ENCODE measurements around the gene ENGASE. TPM values are rescaled to one million over a fixed set of nuclear protein-coding genes. Genes with fewer than 3 reads are reported as not detected.

The ENGASE gene
- total and polyA plus RNA-seq, 2 of the 8 experiments (the other 6 are each of a cell fraction or from before 2014, with no cell fraction given): 9.3 to 36.1 TPM

DNA sequence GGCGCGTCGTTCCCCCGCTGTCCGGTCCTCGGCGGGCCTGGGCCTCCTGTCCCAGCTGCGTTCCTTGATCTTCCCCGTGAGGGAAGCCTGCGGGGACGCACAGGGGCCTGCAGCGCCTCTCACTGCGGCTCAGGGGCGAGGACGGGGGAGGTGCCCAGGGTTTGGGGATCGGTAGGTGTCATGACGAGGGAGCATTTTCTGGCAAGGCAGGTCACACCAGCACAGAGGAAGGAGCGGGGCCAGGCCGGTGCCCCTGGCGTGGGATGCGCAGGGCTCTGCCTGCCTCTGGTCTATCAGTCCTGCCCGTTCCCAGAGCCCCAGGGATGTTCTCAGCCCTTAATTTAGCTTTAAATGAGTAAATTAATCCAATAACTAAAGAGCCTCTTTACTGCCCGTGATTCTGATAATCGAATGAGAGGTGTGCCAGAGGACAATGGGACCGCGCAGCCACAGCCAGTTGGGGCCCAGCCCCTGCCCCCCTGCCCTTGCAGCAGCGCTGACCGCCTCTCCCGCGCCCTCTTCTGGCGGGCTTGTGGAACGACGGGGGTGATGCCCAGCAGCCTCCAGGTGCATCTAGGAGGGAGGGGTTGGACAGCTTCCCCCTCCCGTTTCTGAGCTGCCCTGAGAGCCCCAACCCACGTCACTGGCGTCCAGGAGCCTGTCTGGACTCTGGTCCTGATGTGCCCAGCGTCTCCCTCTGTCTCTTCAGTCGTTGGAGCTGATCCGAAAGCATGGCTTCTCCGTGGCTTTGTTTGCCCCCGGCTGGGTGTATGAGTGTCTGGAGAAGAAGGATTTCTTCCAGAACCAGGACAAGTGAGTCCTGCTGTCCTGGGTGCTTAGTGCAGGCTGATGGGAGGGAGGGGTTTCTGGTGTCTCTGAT is 7.9 kb downstream of the ENGASE start:
- no peak overlapping the region for H2BK12ac ChIP-seq (ENCODE audit: low read depth, low read length)
- H3K9me3 ChIP-seq (ENCODE audit: insufficient read depth in 2 of 2, low read depth in 1 of 2, low read length in 1 of 2): no peaks in the 10 kb centered on the region
- no peaks in the 10 kb centered on the region for H3K27me3 ChIP-seq (replicated peaks in 1 of 4; ENCODE audit: control insufficient read depth in 3 of 4, extremely low read depth in 1 of 4, insufficient read depth in 3 of 4, low read length in 3 of 4)
- H2BK20ac ChIP-seq (ENCODE audit: low read length): no peak overlapping the region
- WGBS, 2 experiments (ENCODE audit: extremely low coverage in 1 of 2, insufficient coverage in 1 of 2, insufficient read length in 1 of 2, insufficient replicate concordance in 2 of 2, low coverage in 1 of 2, low lambda C conversion rate in 2 of 2, missing lambda C conversion rate in 1 of 2): 64% methylated on average over 38 of the region's 41 CpGs; no CpG with 5 or more reads in 1 of the 2 experiments
- no peak overlapping the region for H3K4me2 ChIP-seq (ENCODE audit: insufficient read depth in 1 of 2, low read depth in 2 of 2, low read length in 2 of 2)
- peaks cover 2 to 11% (median 6%) of the 10 kb centered on the region in 4 experiments; a peak in 5 of 8 replicates for H3K36me3 ChIP-seq (ENCODE audit: control insufficient read depth in 2 of 4, insufficient read depth in 4 of 4, low read length in 3 of 4)
- H3K18ac ChIP-seq (ENCODE audit: extremely low read depth, low read length): no peak overlapping the region
- no peak overlapping the region for H4K5ac ChIP-seq (ENCODE audit: insufficient read length, low read depth, low read length)
- no peak overlapping the region for H2AFZ ChIP-seq (ENCODE audit: low read length)
- no peak overlapping the region for H4K91ac ChIP-seq (replicated peaks; ENCODE audit: insufficient read length, low read length)
- CTCF ChIA-PET (ENCODE audit: partially characterized antibody): interaction anchor here (0.6 to 11.5 kb wide), 43 partner anchors 8 to 728 kb away, joined by 3 to 291 read pairs (median 4); partner anchors contain the start of gene ENGASE
- H3K4me1 ChIP-seq (replicated peaks in 1 of 4; ENCODE audit: control insufficient read depth in 3 of 4, insufficient read depth in 4 of 4, low read length in 3 of 4): peaks cover 0 to 2% (median under 1%) of the 10 kb centered on the region in 4 experiments; a peak in 1 of 7 replicates
- POLR2A ChIA-PET (ENCODE audit: partially characterized antibody): no interaction called here
- no peak overlapping the region for H3K4ac ChIP-seq (replicated peaks; ENCODE audit: insufficient read length, low read depth, low read length)
- H4K8ac ChIP-seq (ENCODE audit: extremely low read depth, insufficient read depth, low read length): no peak overlapping the region; the same call in 1 of the 2 replicates
- H3K9ac ChIP-seq (replicated peaks in 1 of 4; ENCODE audit: extremely low read depth in 1 of 4, low read depth in 3 of 4, low read length in 3 of 4): no peak overlapping the region
- no peak overlapping the region for H3K14ac ChIP-seq (ENCODE audit: insufficient read length)
- H3K23ac ChIP-seq (ENCODE audit: insufficient read length): no peak overlapping the region
- H3K27ac ChIP-seq (ENCODE audit: low read depth, low read length): no peak overlapping the region
- FAIRE-seq: no peak
- no peak overlapping the region for H3K56ac ChIP-seq (replicated peaks; ENCODE audit: insufficient read length, low read depth, low read length)
- H2AK5ac ChIP-seq (ENCODE audit: low read depth, low read length): no peak overlapping the region
- no peak overlapping the region for H3K4me3 ChIP-seq (ENCODE audit: extremely low read depth in 1 of 4, insufficient read depth in 2 of 4, low read depth in 3 of 4, low read length in 4 of 4)
- no peak overlapping the region for H2BK120ac ChIP-seq (replicated peaks; ENCODE audit: low read depth, low read length)
- H2BK15ac ChIP-seq (ENCODE audit: low read length): no peak overlapping the region
- H3K23me2 ChIP-seq (ENCODE audit: low read depth, low read length): no peaks in the 10 kb centered on the region
- no peak overlapping the region for H2BK5ac ChIP-seq (ENCODE audit: low read depth, low read length)
- peaks cover 3 to 5% of the 10 kb centered on the region in 2 experiments for H4K20me1 ChIP-seq (replicated peaks in 1 of 2; ENCODE audit: control insufficient read depth in 1 of 2, insufficient read depth in 2 of 2, low read length in 2 of 2)
- DNase-seq (ENCODE audit: low read depth in 1 of 2, low spot score in 2 of 2): peak in 1 of 2 experiments; percentile 91
- no peaks in the 10 kb centered on the region for H3K79me1 ChIP-seq (ENCODE audit: low read depth, low read length)
- no peaks in the 10 kb centered on the region for H3K79me2 ChIP-seq (ENCODE audit: control insufficient read depth in 1 of 2, insufficient read depth in 2 of 2, low read length in 2 of 2)
- TF ChIP-seq RAD21 (IDR thresholded peaks at IDR 0.05 in 1 of 2, conservative IDR thresholded peaks at IDR 0.05 in 1 of 2; ENCODE audit: low read depth in 2 of 2, low read length in 2 of 2) (peak; percentile 64 to 69), KDM1A (IDR thresholded peaks at IDR 0.05; ENCODE audit: borderline replicate concordance, low read length) (no peak), GABPA (IDR thresholded peaks at IDR 0.05; ENCODE audit: borderline replicate concordance, insufficient read depth, low read length) (peak; percentile 77; the same call in 1 of the 2 replicates), MAX (IDR thresholded peaks at IDR 0.05) (peak; percentile 29; the same call in 1 of the 2 replicates), TCF12 (IDR thresholded peaks at IDR 0.05; ENCODE audit: low read depth, low read length) (peak; percentile 66; the same call in 1 of the 2 replicates), ATF2 (IDR thresholded peaks at IDR 0.05; ENCODE audit: low read length) (no peak)
